Osteoblast (primary cell): ENCODE data around the gene SOS2. TPM values are rescaled to one million over a fixed set of nuclear protein-coding genes. Genes with fewer than 3 reads are reported as not detected.

Source experiments
- DNase-seq: peaks from one replicate; pipeline ENCODE4 v3.0.0; 2011; ENCODE audit warnings: low spot score, mixed read lengths; ENCODE audit not compliant: insufficient read length; ENCODE audit errors: missing footprints
- H2AFZ ChIP-seq: 2 replicates; pipeline ENCODE4 v1.6.0; 2011; ENCODE audit warnings: mild to moderate bottlenecking, low read length
- H3K27ac ChIP-seq: 2 replicates; pipeline ENCODE4 v1.5.1; 2011; ENCODE audit warnings: mild to moderate bottlenecking, low read depth, low read length, moderate library complexity
- H3K27me3 ChIP-seq: 2 replicates; pipeline ENCODE4 v1.6.0; 2012; ENCODE audit warnings: mild to moderate bottlenecking, control low read depth, inconsistent platforms, low read length, moderate library complexity; ENCODE audit not compliant: insufficient read depth
- H3K36me3 ChIP-seq: 2 replicates; pipeline ENCODE4 v1.5.1; 2011; ENCODE audit warnings: mild to moderate bottlenecking, low read length, control low read depth, moderate library complexity; ENCODE audit not compliant: insufficient read depth
- H3K4me1 ChIP-seq: 2 replicates; pipeline ENCODE4 v1.5.1; 2011; ENCODE audit warnings: mild to moderate bottlenecking, low read length, control low read depth, moderate library complexity; ENCODE audit not compliant: insufficient read depth
- H3K4me2 ChIP-seq: 2 replicates; pipeline ENCODE4 v1.6.0; 2011; ENCODE audit warnings: mild to moderate bottlenecking, low read length; ENCODE audit not compliant: insufficient read depth
- H3K4me3 ChIP-seq: fragments of 200-600 bp; sonication (generic); 3 replicates; pipeline ENCODE4 v1.5.1; 2012; ENCODE audit warnings: mild to moderate bottlenecking, low read length, inconsistent platforms; ENCODE audit not compliant: insufficient read depth
- H3K79me2 ChIP-seq: 2 replicates; pipeline ENCODE4 v1.6.0; 2012; ENCODE audit warnings: mild to moderate bottlenecking, low read length, control low read depth, inconsistent platforms; ENCODE audit not compliant: insufficient read depth
- H3K9me3 ChIP-seq: 2 replicates; pipeline ENCODE4 v1.5.1; 2011; ENCODE audit warnings: low read depth, low read length, control low read depth
- H4K20me1 ChIP-seq: 2 replicates; pipeline ENCODE4 v1.6.0; 2012; ENCODE audit warnings: mild to moderate bottlenecking, low read length, control low read depth; ENCODE audit not compliant: insufficient read depth
- total RNA-seq: library from RNA; depleted of rRNA; stranded (reverse); fragments of >200 nt; gene quantifications from 2 replicates; pipeline ENCODE4 v1.2.3, GENCODE V29; 2012
- TF ChIP-seq, protein P1 (sequence below): IDR thresholded peaks from 2 replicates; pipeline ENCODE4 v1.5.1; 2011; ENCODE audit warnings: mild to moderate bottlenecking, low read depth, low read length, moderate library complexity; ENCODE audit errors: extremely low read depth

SOS2 gene
- total RNA-seq, 1 donor: 29.7 TPM

DNA sequence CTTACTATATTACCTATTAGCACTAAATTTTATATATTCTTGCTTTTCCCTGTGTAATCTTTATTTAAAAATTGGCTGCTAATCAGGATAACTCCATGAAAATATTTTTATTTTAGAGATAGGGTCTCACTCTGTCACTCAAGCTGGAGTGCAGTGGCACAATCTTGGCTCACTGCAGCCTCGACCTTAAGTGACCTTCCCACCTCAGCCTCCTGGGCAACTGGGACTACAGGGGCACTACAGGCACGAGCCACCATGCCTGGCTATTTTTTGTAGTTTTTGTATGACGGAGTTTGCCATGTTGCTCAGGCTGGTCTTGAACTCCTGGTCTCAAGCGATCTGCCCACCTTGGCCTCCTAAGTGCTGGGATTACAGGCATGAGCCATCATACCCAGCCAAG lies 82.6 kb downstream of the SOS2 start:
- H3K36me3 ChIP-seq: peaks cover 20% of the 10 kb centered on the region
- DNase-seq: no peak
- no peak overlapping the region for H3K27ac ChIP-seq
- no peak overlapping the region for H3K4me3 ChIP-seq
- no peaks in the 10 kb centered on the region for H4K20me1 ChIP-seq
- no peaks in the 10 kb centered on the region for H3K27me3 ChIP-seq
- no peaks in the 10 kb centered on the region for H3K4me1 ChIP-seq
- no peaks in the 10 kb centered on the region for H3K79me2 ChIP-seq
- no peak overlapping the region for H2AFZ ChIP-seq
- no peaks in the 10 kb centered on the region for H3K9me3 ChIP-seq
- no peak overlapping the region for H3K4me2 ChIP-seq
- TF ChIP-seq, protein P1, sequence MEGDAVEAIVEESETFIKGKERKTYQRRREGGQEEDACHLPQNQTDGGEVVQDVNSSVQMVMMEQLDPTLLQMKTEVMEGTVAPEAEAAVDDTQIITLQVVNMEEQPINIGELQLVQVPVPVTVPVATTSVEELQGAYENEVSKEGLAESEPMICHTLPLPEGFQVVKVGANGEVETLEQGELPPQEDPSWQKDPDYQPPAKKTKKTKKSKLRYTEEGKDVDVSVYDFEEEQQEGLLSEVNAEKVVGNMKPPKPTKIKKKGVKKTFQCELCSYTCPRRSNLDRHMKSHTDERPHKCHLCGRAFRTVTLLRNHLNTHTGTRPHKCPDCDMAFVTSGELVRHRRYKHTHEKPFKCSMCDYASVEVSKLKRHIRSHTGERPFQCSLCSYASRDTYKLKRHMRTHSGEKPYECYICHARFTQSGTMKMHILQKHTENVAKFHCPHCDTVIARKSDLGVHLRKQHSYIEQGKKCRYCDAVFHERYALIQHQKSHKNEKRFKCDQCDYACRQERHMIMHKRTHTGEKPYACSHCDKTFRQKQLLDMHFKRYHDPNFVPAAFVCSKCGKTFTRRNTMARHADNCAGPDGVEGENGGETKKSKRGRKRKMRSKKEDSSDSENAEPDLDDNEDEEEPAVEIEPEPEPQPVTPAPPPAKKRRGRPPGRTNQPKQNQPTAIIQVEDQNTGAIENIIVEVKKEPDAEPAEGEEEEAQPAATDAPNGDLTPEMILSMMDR: no peak

DNA sequence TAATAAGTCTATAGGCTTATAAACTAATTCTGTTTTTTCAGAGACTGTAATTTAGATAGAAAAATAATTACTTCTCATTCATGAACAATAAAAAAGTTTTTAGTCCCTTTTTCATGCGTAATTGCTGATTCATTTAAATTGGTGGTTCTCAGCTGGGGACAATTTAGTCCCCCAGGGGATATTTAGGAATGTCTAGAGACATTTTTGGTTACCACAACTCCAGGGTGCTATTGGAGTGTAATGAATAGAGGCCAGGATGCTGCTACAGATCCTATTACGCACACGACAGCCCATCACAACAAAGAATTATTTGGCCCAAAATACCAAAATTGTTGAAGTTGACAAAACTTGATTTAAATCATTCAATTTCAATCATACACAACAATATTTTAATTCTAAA lies 92.2 kb downstream of the SOS2 start:
- H3K27me3 ChIP-seq: no peaks in the 10 kb centered on the region
- H2AFZ ChIP-seq: no peak overlapping the region
- no peak overlapping the region for H3K4me2 ChIP-seq
- TF ChIP-seq, protein P1: no peak
- DNase-seq: no peak
- H3K4me3 ChIP-seq: no peak overlapping the region
- H3K27ac ChIP-seq: no peak overlapping the region
- H3K79me2 ChIP-seq: no peaks in the 10 kb centered on the region
- peaks cover 4% of the 10 kb centered on the region for H3K36me3 ChIP-seq
- H3K9me3 ChIP-seq: no peaks in the 10 kb centered on the region
- H4K20me1 ChIP-seq: no peaks in the 10 kb centered on the region
- peaks cover 6% of the 10 kb centered on the region for H3K4me1 ChIP-seq

DNA sequence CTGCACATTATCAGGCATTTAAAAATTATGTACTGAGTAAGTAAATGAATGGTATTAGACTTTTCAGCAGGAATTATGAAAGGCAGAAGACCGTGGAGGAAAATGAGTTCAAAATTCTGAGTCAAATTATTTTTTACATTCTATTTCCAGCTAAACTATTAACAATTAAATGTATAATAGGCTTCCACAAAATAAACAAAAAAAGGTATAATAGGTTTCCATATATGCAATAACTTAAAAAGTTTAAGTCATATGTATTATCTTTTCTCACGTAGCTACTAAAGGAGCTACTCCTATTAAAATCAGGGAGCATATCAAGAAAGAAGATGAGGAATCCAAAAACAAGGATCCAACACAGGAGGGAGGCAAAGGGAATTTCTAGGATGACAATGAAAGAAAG lies 103.6 kb downstream of the SOS2 start:
- H4K20me1 ChIP-seq: no peaks in the 10 kb centered on the region
- no peak overlapping the region for H3K27ac ChIP-seq
- no peaks in the 10 kb centered on the region for H3K4me1 ChIP-seq
- no peak overlapping the region for H3K4me2 ChIP-seq
- no peaks in the 10 kb centered on the region for H3K9me3 ChIP-seq
- H3K79me2 ChIP-seq: no peaks in the 10 kb centered on the region
- no peaks in the 10 kb centered on the region for H3K27me3 ChIP-seq
- DNase-seq: no peak
- H3K36me3 ChIP-seq: peaks cover 21% of the 10 kb centered on the region
- no peak overlapping the region for H3K4me3 ChIP-seq
- TF ChIP-seq, protein P1: no peak
- no peak overlapping the region for H2AFZ ChIP-seq

DNA sequence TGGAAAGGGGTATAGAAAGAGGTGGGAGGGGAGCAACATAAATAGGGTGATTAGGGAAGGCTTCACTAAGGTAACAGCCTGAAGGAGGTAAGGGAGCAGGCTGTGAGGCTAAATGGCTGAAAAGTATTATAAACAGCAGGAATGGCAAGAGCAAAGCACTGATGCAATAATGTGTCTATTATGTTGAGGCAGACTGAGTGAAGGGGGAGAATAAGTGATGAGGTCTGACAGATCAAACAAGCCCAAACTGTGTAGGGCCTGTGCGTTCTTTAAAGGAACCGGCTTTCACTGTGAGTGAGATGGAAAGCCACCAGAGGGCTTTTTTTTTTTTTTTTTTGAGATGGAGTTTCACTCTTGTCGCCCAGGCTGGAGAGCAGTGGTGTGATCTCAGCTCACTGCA lies 108.3 kb downstream of the SOS2 start:
- Histone ChIP-seq H3K9me3 (no peaks in the 10 kb centered on the region), H3K27me3 (no peaks in the 10 kb centered on the region), H2AFZ (no peak overlapping the region), H3K36me3 (peaks cover 4% of the 10 kb centered on the region), H4K20me1 (no peaks in the 10 kb centered on the region), H3K4me3 (no peak overlapping the region), H3K4me1 (no peaks in the 10 kb centered on the region), H3K4me2 (no peak overlapping the region), H3K79me2 (no peaks in the 10 kb centered on the region), H3K27ac (no peak overlapping the region)
- no peak for DNase-seq
- TF ChIP-seq, protein P1: no peak
